ENCODE data around the gene PRKCA.

Gene PRKCA

DNA sequence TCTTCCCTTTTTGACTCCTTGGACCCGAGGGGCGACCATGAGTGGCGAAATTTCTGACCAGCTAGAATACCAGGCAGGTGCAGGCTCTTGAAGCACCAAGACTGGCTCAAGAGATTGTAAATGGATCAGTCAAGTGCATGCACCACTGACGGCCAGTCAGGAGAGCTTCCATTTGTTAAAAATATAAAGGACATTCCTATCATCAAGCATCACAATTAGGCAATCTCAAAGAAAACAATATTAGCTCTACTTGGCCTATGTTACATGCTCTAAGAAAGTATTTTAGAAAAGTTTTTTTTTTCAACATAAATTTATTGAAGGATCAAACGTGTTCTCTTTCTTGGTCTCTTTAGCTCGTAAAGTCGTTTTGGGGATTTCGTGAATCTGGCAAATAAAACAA is 1.5 kb upstream of the PRKCA start:
- no peak for TF ChIP-seq CTCF (conservative IDR thresholded peaks at IDR 0.05; ENCODE audit: low read depth, low read length)
- no peaks in the 10 kb centered on the region for H3K79me2 ChIP-seq (ENCODE audit: insufficient read depth, low read depth)
- no peaks in the 10 kb centered on the region for H3K36me3 ChIP-seq (ENCODE audit: insufficient read depth)
- no peak overlapping the region for H3K9ac ChIP-seq
- H3K4me1 ChIP-seq (ENCODE audit: low read depth, poor library complexity, severe bottlenecking), result peaks cover 13% of the 10 kb centered on the region
- no peak overlapping the region for H3K27ac ChIP-seq
- no peaks in the 10 kb centered on the region for H4K20me1 ChIP-seq (ENCODE audit: insufficient read depth)
- no peak overlapping the region for H3K4me2 ChIP-seq
- H3K27me3 ChIP-seq (ENCODE audit: insufficient read depth, low read depth), result no peaks in the 10 kb centered on the region
- no peak overlapping the region for H3K4me3 ChIP-seq (IDR thresholded peaks at IDR 0.05; ENCODE audit: insufficient read depth, low read depth, low read length)
- H2AFZ ChIP-seq (ENCODE audit: low read depth), result no peak overlapping the region

- Histone ChIP-seq H3K4me1 (ENCODE audit: low read depth, poor library complexity, severe bottlenecking) (peaks cover 13% of the 10 kb centered on the region), H3K4me2 (peak overlapping the region; percentile 100), H2AFZ (ENCODE audit: low read depth) (peak overlapping the region; percentile 93), H3K9ac (peak overlapping the region; percentile 54; the same call in 1 of the 2 replicates), H3K27ac (no peak overlapping the region), H3K27me3 (ENCODE audit: insufficient read depth, low read depth) (no peaks in the 10 kb centered on the region), H3K4me3 (IDR thresholded peaks at IDR 0.05; ENCODE audit: insufficient read depth, low read depth, low read length) (peak overlapping the region; percentile 32), H4K20me1 (ENCODE audit: insufficient read depth) (no peaks in the 10 kb centered on the region), H3K36me3 (ENCODE audit: insufficient read depth) (no peaks in the 10 kb centered on the region), H3K79me2 (ENCODE audit: insufficient read depth, low read depth) (no peaks in the 10 kb centered on the region)
- TF ChIP-seq CTCF (conservative IDR thresholded peaks at IDR 0.05; ENCODE audit: low read depth, low read length), result no peak
Measured at GRCh38 chr17:66301367-66301863, 998 bp upstream of the PRKCA start.

DNA sequence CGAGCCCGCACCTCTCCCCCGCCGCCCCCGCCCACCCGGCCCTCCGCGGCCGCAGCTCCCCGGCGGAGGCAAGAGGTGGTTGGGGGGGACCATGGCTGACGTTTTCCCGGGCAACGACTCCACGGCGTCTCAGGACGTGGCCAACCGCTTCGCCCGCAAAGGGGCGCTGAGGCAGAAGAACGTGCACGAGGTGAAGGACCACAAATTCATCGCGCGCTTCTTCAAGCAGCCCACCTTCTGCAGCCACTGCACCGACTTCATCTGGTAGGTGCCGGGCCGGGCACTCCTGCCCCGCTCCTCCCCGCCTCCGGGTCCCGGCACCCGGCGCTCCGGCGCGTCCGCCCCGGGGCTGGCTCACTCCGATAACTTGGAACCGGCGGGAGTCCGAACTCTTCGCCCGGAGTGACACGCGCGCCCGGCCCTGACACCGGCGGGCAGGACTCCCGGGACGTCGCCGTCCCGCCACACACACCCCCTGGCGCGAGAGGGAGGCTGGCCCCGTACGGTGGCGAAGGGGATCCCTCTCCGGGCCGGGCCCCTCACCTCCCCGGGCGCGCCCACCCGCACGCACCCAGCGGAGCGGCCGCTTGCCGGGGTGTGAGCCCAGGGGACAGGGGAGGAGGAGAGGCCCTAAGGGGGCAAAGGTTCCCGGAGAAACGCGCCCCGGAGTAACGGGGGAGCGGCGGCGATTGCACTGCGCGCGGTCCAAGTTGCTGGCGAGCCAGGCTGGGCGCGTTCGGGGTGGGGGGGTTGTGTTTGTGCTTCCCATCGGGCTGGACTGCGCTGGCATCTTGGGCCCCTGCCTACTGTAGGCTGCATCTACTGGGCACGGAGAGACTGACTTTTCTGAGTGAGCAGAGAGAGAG is 581 bp downstream of the PRKCA start:
- H3K4me3 ChIP-seq (IDR thresholded peaks at IDR 0.05; ENCODE audit: insufficient read depth, low read depth, low read length), result peak overlapping the region; percentile 40
- H3K4me1 ChIP-seq (ENCODE audit: low read depth, poor library complexity, severe bottlenecking), result peaks cover 13% of the 10 kb centered on the region
- peak overlapping the region; percentile 28; the same call in 1 of the 2 replicates for H3K9ac ChIP-seq
- H3K36me3 ChIP-seq (ENCODE audit: insufficient read depth), result no peaks in the 10 kb centered on the region
- peak overlapping the region; percentile 67 for H3K4me2 ChIP-seq
- H2AFZ ChIP-seq (ENCODE audit: low read depth), result peak overlapping the region; percentile 93
- no peaks in the 10 kb centered on the region for H3K27me3 ChIP-seq (ENCODE audit: insufficient read depth, low read depth)
- H3K27ac ChIP-seq, result no peak overlapping the region
- TF ChIP-seq CTCF (conservative IDR thresholded peaks at IDR 0.05; ENCODE audit: low read depth, low read length), result no peak
- no peaks in the 10 kb centered on the region for H4K20me1 ChIP-seq (ENCODE audit: insufficient read depth)
- no peaks in the 10 kb centered on the region for H3K79me2 ChIP-seq (ENCODE audit: insufficient read depth, low read depth)

DNA sequence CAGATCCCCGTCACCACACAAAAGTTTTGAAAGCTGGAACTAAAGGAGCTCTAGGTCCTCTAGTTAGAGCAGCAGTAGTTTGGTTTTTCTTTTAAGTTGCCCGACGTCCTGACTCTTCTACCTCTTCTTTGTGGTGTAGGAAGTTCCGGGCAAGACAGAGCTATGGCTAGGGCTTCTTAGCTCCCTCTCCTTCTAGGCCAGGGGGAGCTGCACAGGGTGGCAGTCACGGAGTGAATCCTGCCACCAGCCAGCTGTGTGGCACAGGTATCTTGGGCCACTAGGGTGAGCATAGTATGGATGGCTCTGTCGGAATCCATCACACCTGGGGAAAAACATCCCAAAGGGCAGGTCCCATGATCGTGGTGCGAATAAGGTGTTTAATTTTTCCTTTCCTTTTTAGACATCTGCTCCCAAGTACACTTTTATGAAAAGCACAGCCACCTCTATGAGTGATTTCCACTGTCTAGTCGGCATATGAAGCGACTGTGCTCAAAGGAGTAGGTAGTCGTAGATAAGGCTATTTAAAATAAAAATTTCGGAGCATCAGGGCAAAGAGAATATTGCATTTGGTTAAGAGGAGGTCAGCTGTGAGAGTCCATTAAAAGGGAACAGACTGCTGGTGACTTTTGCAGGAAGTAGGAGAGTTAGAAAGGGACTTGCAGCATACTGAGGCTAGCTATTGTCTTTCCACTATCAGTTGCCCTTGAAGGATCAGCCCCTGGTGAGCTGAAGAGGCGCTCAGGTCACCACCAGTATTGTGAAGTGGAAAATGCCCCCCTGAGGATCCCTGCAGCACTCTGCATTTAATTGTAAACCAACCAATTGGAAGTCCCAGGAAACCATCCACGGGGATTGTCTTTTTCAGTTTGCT is 2.1 kb downstream of the PRKCA start:
- H2AFZ ChIP-seq (ENCODE audit: low read depth), result no peak overlapping the region
- no peak for TF ChIP-seq CTCF (conservative IDR thresholded peaks at IDR 0.05; ENCODE audit: low read depth, low read length)
- H3K79me2 ChIP-seq (ENCODE audit: insufficient read depth, low read depth), result no peaks in the 10 kb centered on the region
- H3K4me3 ChIP-seq (IDR thresholded peaks at IDR 0.05; ENCODE audit: insufficient read depth, low read depth, low read length), result no peak overlapping the region
- peaks cover 13% of the 10 kb centered on the region for H3K4me1 ChIP-seq (ENCODE audit: low read depth, poor library complexity, severe bottlenecking)
- H3K27me3 ChIP-seq (ENCODE audit: insufficient read depth, low read depth), result no peaks in the 10 kb centered on the region
- H3K4me2 ChIP-seq, result peak overlapping the region; percentile 67; the same call in 1 of the 2 replicates
- no peaks in the 10 kb centered on the region for H4K20me1 ChIP-seq (ENCODE audit: insufficient read depth)
- no peaks in the 10 kb centered on the region for H3K36me3 ChIP-seq (ENCODE audit: insufficient read depth)
- no peak overlapping the region for H3K27ac ChIP-seq
- peak overlapping the region; percentile 28; the same call in 1 of the 2 replicates for H3K9ac ChIP-seq
